NK-92 (cell line): ENCODE results near the gene IGF2BP1.
"Not testable (repeated sequence)": the region's sequence is repeated elsewhere in the genome, so short reads cannot be mapped to it uniquely, and the experiment has no call there.

ENCODE experiments used
- DNase-seq: peaks from one replicate; lab custom pipeline; 2025; ENCODE audit not compliant: unreplicated experiment; lab: John Stamatoyannopoulos, UW

The IGF2BP1 gene

DNA sequence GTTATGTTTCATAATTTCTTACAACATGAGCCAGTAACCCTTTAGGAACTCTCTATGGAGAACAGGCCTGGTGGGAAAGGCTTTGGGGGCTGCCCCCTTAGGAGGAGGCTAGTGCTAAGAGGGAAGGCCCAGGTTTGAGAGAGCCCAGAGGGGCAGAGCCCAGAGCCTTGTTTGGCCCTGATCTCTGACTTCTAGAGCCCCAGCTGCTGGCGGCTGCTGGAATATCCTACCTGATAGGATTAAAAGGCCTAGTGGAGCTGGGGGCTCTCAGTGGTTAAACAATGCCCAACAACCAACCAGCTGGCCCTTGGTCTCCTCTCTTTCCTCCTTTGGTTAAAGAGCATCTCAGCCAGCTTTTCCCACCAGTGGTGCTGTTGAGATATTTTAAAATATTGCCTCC is 54.1 kb downstream of the IGF2BP1 start:
- no peak for DNase-seq

DNA sequence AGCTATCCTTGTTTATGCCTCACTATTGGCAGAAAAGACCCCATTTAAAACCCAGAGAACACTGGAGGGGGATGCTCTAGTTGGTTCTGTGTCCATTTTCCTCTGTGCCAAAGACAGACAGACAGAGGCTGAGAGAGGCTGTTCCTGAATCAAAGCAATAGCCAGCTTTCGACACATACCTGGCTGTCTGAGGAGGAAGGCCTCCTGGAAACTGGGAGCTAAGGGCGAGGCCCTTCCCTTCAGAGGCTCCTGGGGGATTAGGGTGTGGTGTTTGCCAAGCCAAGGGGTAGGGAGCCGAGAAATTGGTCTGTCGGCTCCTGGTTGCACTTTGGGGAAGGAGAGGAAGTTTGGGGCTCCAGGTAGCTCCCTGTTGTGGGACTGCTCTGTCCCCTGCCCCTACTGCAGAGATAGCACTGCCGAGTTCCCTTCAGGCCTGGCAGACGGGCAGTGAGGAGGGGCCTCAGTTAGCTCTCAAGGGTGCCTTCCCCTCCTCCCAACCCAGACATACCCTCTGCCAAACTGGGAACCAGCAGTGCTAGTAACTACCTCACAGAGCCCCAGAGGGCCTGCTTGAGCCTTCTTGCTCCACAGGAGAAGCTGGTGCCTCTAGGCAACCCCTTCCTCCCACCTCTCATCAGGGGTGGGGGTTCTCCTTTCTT is 56.1 kb downstream of the IGF2BP1 start:
- no peak for DNase-seq

DNA sequence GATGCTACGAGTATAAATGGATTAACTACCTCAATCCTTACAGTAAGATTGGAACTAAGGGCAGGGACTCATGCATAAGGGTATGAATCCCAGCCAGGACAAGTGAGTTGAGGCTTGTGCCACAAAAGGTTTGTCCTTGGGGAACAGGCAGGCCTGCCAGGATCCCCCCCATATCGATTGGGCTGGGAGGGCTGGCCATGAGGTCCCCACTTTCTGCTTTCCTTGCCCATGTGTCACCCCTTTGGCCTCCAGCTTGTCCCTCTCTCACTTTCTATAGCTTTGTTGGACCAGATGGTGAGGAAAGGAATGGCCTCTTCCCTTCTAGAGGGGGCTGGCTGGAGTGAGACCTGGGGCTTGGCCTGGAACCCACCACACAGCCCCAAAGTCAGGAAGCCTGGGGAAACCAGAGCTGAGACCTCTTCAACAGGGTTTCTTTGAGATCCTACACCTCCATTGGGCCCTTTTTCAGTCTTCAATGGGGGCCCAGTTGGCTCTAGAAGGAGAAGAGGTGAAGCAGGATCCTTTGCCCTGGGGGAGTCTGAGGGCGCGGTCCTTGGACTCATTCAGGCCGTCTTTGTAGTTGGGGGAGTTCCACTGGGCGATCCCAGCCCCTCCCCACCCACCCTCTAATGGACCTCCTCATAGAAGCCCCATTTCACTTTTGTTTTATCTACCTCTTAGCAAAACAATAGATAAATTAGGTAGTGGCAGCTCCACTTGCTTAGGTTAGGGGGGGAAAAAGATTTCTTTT is 57.3 kb downstream of the IGF2BP1 start:
- DNase-seq, result no peak

DNA sequence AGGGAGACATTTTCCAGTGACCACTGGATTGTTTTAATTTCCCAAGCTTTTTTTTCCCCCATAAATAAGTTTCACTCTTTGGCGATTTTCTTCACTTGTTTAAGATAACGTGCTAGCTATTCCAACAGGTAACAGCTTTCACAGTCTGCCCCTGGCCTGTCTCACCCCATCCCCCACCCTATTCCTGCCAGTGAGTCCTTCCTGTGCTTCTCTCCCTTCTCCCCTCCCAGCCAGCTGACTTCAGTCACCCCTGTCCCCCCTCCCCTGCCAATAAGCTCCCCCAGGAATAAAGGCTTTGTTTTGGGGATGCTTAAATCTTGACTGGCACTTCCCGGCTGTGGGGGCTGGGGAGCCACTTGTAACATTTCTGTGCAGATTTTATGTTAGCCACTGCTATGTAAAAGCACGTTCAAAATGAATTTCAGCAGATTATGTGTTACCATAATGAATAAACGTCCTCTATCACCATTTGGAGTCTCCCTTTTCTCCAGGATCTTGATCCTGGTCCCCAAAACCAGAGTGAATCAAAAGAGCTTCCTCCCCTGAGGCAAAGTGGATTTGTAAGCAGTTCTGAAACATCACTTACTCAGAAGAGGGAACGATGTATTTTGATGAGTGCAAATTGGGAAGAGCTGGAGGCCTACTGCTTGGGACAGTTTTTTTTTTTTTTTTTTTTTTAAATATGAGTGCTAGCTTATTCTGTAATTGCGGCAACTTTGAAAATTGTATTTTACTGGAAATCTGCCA is 58.2 kb downstream of the IGF2BP1 start:
- DNase-seq, result no peak

DNA sequence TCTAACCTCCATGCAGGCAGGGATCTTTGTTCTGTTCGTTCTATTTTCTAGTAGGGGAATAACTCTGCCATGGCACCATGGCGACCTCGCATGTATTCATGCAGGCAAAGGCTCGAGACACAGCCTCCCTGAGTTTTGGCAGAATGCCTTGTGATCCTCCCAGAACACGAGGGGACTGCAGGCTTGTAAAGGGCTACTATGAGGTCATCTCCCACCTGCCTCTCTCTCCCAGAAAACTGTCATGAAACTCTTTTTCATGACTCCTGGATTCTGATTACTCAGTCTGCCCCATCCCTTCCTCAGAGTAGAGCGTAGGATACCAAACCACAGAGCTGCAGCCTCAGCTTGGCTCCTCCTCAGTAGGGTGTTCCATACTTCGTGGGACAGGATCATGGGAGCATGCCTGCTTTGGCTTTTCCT is 64.3 kb downstream of the IGF2BP1 start:
- DNase-seq, result no peak

DNA sequence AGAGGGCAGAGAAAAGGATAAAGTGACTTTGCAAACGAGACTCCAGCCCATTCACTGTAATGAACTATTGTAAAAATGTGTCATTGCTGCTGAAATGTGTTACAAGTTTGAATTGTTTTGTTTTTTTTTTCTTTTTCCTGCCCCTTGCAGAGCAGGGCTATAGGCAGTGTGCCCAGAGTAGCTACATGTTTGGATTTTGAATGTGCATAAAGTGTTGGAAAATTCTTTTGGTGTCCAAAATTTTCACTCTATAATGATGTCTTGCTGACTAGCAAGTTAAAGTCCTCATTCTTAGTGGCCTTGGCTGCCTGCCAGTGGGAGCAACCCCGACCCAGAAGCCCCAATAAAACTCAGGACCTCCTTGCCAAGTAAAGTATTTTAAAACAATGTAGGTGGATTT is 66.5 kb downstream of the IGF2BP1 start:
- no peak for DNase-seq

DNA sequence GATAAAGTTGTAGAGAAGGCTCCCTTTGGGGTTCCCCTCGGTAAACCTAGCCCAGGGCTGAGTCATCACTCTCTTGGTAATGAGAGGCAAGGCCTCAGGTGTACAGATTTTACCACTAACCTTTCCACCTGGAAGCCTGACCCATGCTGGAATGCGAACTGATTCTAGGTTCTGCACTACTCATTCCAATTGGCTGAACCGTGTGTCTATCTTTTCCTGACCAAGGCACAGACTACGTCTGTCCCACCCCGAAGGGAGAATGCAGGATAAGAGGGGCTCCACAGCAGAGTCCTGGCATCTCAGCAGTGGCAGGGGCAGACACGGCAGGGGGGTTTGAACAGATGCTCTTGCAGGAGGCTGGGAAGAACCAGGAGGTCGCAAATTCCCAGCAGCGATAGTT is 70.0 kb downstream of the IGF2BP1 start:
- DNase-seq, result no peak

DNA sequence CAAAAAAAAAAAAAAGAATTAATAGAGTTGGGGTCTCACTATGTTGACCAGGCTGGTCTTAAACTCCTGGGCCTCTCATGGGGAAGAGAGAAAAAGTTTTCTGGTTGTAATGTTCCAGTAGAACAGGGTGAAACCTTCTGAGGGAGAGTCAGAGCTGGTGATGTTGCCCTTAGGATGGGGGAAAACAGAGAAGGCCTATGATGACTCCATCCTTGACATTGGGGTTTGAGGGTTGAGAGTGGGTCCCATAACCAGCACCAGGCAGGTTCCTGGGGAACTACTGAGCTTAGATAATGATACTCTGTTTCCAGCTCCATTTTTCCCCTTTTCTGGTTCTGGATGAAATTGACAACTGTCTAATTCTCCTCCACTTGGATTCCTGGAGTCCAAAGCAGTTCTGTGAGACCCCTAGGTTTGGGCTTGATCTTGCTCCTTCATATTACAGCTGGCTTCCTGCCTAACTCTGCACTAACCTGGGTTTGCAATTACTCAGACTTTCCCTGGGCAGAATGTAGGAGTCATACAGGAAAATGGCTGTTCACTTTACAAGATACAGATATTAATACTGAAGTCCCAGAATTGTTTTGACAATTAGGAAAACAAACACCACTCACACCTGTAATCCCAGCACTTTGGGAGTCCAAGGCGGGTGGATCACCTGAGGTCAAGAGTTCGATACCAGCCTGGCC is 72.5 kb downstream of the IGF2BP1 start:
- no peak for DNase-seq

DNA sequence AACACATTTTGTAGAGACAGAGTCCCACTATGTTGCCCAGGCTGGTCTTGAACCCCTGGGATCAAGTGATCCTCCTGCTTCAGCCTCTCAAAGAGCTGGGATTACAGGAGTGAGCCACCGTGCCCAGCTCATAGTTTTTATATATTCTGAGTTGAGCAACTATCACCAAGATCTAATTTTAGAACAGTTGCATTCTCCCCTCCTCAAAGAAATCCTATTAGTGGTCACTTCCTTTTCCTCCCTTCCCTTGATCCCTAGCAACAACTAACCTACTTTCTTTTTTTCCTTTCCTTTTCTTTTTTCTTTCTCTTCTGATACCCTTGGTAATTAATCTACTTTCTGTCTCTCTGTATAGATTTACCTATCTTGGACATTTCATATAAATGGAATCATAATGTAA is 73.9 kb downstream of the IGF2BP1 start:
- DNase-seq, result no peak

DNA sequence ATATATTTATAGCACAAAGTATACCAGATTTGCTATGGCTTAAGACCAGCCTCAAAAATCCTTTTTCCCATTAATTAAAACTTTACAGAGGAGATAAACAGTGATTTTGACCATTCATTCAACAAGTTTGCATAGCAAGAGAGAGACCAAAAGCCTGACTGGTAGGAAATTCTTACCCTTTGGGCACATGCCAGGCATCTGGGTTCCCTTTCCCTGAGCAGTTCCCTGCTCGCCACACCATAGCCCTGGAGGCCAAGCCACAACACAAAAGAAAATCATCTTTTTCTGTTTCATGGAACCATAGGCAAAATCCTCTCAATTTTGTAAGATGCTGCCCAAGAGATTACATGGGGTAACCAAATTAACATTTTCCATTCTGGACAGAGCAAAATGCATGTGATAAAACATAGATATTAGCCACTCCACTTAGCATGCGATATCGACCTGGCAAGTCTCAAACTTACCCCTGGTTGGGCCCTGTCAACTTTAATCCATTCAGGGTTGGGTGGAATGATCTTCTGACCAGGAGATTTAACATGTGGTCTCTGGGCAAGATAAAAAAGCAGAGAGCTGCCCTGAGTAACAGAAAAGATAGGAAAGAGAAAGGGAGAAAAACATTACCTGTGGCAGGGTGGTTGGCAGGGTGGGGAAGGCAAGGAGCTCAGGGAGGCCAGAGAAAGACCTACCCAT is 77.8 kb downstream of the IGF2BP1 start:
- DNase-seq, result no peak

DNA sequence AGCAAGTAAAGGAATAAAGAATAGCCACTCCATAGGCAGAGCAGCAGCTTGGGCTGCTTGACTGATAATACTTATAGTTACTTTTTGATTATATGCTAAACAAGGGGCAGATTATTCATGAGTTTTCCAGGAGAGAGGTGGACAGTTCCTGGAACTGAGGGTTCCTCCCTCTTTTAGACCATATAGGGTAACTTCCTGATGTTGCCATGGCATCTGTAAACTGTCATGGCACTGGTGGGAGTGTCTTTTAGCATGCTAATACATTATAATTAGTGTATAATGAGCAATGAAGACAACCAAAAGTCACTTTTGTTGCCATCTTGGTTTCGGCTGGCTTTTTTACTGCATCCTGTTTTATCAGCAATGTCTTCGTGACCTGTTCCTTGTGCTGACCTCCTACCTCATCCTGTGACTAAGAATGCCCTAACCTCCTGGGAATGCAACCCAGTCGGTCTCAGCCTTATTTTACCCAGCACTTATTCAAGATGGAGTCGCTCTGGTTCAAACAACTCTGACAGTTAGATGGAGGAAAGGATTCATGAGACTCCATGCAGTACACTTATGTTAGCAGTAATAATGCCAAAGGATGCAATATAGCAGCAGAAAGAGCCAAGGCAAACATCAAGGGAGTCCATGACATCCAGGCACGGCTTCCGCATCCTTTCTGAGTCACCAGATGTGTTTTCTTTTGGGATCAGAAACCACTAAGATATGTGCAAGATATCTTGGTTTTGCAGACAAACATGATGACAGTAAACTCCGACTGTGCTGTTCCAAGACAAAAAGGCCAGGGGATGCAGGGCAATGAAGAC is 79.6 kb downstream of the IGF2BP1 start:
- no peak for DNase-seq

DNA sequence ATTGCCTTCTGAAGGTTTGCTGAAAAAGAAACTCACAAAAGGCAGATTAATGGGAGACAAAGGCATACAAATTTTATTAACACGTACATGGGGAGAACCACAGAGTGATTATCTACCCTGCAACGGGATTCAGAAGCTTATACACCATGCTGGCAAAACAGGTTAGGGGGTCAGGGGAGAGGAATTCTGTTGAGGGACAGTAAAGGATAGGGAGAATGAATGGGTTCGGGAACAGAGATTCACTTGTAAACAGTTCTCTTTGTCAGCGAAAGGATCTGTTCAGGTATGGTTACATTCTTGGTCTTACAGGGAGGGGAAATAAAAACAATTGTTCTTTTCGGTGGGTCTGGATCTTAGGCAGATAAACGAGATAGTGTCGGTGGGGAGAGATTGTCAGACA is 81.1 kb downstream of the IGF2BP1 start:
- no peak for DNase-seq

DNA sequence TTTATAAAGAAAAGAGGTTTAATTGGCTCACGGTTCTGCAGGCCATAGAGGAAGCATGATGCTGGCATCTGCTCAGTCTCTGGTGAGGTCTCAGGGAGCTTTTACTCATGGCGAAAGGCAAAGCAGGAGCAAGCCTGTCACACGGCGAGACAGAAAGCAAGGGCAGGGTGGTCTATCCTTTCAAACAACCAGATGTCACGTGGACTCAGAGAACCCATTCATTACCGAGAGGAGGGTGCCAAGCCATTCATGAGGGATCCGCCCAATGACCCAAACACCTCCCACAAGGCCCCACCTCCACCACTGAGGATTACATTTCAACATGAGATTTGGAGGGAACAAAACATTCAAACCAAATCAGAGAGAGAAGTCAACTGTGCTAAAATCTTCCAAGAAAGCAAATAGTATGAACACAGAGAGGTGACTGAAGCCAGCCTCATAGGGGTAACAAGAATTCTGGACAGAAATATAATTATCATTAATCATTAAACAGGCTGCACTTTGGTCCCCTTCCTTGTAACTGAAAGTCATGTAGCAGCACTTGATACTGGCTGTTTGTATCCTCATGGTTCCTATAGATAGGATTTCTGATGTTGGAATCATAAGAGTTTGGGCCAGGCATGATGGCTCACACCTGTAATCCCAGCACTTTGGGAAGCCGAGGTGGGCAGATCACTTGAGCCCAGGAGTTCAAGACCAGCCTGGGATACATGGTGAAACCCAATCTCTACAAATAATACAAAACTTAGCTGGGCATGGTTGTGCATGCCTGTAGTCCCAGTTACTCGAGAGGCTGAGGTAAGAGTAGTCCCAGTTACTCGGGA is 82.9 kb downstream of the IGF2BP1 start:
- no peak for DNase-seq

DNA sequence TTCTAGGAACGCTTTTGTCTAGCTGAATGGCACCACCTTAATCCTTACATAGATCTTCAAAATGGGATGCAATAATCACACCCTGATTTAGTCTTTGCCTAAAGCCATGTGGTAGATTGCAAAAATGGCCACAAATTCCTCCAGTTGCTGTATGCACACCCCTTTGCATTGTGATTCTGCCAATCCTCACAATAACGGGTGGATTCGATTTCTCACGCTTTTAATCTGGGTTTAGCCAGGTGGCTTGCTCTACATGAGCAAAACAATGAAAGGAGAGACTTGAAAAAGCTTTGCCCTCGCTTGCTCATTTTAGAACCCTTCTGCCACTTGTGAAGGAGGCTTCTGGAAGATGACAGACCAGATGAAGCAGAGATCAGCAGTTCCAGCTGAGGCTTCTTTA is 85.0 kb downstream of the IGF2BP1 start:
- DNase-seq, result no peak

DNA sequence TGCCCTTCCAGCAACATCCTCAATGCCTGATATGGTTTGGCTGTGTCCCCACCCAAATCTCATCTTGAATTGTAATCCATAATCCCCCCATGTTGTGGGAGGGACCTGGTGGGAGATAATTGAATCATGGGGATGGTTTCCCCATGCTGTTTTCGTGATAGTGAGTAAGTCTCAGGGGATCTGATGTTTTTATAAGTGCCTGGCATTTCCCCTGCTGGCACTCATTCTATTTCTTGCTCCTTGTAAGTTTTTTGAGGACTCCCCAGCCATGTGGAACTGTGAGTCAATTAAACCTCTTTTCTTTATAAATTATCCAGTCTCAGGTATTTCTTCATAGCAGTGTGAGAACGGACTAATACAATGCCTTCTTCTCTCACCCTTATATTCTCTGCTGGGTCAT is 87.9 kb downstream of the IGF2BP1 start:
- not testable (repeated sequence) for DNase-seq

DNA sequence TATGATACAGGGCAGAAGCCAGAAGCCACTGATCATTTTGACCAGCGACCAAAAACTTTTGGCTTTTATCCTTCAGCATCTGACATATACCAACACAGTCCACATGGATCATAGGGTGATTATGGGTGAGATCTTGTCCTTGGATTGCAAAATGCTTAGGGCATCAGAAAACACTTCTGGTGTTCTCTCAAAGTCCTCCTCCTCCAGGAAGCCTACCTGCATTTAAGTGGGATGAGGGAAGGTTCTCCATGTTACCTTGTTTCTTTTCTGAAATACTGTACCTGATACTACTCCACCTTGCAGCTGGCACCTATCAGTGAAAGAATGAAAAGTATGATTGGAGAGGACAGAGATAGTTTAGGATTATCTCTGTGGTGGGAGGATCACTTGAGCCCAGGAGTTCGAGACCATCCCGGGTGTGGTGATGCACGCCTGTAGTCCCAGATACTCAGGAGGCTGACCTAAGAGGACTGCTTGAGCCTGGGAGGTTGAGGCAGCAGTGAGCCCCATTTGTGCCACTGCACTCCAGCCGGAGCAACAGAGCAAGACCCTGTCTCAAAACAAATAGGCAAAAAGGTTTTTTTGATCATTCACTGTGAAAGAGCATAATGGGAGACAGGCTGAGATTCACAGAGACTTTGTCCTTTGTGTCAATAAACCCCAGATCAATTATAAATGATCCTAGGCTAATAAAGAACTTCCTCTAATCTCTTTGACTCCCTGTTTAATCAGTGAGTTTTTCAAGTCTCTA is 88.6 kb downstream of the IGF2BP1 start:
- DNase-seq, result no peak

DNA sequence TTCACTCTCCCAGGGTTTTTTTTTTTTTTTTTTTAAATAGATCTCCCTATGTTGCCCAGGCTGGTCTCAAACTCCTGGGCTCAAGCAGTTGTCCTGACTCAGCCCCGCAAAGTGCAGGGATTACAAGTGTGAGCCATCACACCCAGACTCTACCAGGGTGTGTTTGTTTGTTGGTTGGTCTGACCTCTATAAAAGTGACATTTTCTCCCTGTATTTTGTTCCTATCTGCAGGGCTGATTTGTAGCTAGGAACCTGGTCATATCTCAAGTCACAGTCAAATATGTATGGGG is 89.1 kb downstream of the IGF2BP1 start:
- DNase-seq, result no peak

DNA sequence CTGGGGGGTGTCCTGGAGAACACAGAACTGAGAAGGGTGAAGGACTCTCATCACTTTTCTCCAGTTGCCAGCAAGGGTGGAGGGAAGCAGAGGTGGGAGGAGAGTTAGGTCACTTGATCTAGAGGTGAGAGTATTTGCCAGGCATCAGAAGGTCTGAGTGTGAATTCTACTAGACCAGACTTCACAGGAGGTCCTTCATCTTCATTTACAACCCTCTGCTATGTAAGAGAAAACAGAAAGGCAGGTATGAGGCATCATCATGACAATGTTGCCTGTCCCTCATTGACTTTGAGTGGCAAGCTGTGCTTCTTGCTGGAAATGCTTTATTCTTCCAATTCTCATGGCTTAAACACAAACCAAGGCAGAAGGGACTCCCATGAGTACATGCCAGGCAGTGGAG is 89.5 kb downstream of the IGF2BP1 start:
- no peak for DNase-seq

DNA sequence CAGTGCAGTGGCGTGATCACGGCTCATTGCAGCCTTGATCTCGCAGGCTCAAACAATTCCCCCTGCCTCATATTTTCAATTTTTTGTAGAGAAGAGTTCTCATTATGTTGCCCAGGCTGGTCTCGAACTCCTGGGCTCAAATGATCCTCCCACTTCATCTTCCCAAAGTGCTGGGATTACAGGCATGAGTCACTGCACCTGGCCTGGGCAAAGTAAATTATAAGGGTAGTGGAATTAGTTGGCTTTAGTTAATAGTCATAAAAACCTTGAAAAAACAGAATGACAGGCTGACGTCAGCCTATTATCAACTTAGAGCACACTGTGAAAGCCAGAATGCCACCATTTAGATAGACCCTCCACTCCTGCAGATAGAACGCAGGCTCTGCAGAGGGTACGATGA is 91.9 kb downstream of the IGF2BP1 start:
- DNase-seq, result no peak
